GM06990 (cell line): ENCODE data around the gene ZNF275.
A peak's percentile ranks its signal among the peaks of the same experiment; 100 is the strongest.

Experiments
- DNase-seq: peaks from one replicate; pipeline ENCODE4 v3.0.0-alpha.2; 2011; ENCODE audit not compliant: insufficient read length; ENCODE audit errors: extremely low read depth
- H3K27me3 ChIP-seq: replicated peaks from 2 replicates; pipeline ENCODE4 v1.6.0; 2011; ENCODE audit warnings: low read length; ENCODE audit not compliant: control insufficient read depth, insufficient read depth
- H3K36me3 ChIP-seq: 2 replicates; pipeline ENCODE4 v1.5.1; 2011; ENCODE audit warnings: low read length; ENCODE audit not compliant: control insufficient read depth, insufficient read depth
- H3K4me3 ChIP-seq: replicated peaks from 2 replicates; pipeline ENCODE4 v1.5.1; 2011; ENCODE audit warnings: low read depth, mild to moderate bottlenecking, control low read depth, low read length
- TF ChIP-seq, protein P1 (sequence below): IDR thresholded peaks from 2 replicates; pipeline ENCODE4 v1.5.1; 2011; ENCODE audit warnings: low read length, control low read depth, mild to moderate bottlenecking, inconsistent platforms; ENCODE audit not compliant: insufficient read depth, poor library complexity, severe bottlenecking

ZNF275 gene

GRCh38 chrX:153396320-153397195 lies 62.6 kb downstream of the ZNF275 start:
- H3K36me3 ChIP-seq = no peaks in the 10 kb centered on the region
- H3K27me3 ChIP-seq = no peaks in the 10 kb centered on the region
- TF ChIP-seq, protein P1, sequence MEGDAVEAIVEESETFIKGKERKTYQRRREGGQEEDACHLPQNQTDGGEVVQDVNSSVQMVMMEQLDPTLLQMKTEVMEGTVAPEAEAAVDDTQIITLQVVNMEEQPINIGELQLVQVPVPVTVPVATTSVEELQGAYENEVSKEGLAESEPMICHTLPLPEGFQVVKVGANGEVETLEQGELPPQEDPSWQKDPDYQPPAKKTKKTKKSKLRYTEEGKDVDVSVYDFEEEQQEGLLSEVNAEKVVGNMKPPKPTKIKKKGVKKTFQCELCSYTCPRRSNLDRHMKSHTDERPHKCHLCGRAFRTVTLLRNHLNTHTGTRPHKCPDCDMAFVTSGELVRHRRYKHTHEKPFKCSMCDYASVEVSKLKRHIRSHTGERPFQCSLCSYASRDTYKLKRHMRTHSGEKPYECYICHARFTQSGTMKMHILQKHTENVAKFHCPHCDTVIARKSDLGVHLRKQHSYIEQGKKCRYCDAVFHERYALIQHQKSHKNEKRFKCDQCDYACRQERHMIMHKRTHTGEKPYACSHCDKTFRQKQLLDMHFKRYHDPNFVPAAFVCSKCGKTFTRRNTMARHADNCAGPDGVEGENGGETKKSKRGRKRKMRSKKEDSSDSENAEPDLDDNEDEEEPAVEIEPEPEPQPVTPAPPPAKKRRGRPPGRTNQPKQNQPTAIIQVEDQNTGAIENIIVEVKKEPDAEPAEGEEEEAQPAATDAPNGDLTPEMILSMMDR = no peak

DNA sequence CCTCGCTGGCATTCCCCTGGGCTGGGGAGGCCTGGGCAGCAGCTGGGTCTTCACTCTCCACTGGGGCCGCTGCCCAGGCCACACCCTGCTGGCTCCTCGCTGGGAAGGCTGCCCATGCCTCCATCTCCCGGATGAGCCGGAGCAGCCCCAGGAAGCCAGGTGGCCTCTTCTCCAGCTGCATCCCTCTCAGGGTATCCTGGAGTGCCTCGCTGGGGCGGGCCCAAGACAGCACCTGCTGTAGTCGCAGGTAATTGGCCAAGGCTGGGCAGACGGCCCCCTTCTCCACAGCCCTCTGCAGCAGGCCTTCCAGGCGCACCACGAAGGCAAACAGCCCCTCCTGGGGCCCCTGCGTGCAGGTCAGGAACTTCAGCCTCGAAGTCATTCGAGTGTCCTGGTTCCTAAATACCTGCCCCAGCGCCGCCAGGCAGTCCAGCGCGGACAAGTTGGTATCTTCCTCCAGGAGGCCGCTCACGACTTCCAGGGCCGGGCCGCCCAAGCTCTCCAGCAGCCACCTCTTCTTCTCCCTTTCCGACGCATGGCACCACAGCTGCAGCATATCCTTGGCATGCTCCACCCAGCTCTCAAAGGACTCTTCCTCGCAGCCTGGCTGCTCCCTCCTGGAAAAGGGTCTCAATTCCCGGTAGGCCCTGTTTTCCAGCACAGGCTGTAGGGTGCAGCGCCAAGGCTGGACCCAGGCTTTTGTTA lies 63.5 kb downstream of the ZNF275 start:
- no peak for DNase-seq
- TF ChIP-seq, protein P1 = no peak
- no peak overlapping the region for H3K4me3 ChIP-seq
- H3K36me3 ChIP-seq = no peaks in the 10 kb centered on the region
- no peaks in the 10 kb centered on the region for H3K27me3 ChIP-seq

More at GRCh38 chrX:153396320-153397195, 62.6 kb downstream of the ZNF275 start:
- H3K4me3 ChIP-seq = no peak overlapping the region
- DNase-seq = no peak

GRCh38 chrX:153398275-153398960 lies 64.5 kb downstream of the ZNF275 start:
- Histone ChIP-seq H3K27me3 (no peaks in the 10 kb centered on the region), H3K36me3 (no peaks in the 10 kb centered on the region), H3K4me3 (no peak overlapping the region)
- TF ChIP-seq, protein P1 = no peak
- no peak for DNase-seq

DNA sequence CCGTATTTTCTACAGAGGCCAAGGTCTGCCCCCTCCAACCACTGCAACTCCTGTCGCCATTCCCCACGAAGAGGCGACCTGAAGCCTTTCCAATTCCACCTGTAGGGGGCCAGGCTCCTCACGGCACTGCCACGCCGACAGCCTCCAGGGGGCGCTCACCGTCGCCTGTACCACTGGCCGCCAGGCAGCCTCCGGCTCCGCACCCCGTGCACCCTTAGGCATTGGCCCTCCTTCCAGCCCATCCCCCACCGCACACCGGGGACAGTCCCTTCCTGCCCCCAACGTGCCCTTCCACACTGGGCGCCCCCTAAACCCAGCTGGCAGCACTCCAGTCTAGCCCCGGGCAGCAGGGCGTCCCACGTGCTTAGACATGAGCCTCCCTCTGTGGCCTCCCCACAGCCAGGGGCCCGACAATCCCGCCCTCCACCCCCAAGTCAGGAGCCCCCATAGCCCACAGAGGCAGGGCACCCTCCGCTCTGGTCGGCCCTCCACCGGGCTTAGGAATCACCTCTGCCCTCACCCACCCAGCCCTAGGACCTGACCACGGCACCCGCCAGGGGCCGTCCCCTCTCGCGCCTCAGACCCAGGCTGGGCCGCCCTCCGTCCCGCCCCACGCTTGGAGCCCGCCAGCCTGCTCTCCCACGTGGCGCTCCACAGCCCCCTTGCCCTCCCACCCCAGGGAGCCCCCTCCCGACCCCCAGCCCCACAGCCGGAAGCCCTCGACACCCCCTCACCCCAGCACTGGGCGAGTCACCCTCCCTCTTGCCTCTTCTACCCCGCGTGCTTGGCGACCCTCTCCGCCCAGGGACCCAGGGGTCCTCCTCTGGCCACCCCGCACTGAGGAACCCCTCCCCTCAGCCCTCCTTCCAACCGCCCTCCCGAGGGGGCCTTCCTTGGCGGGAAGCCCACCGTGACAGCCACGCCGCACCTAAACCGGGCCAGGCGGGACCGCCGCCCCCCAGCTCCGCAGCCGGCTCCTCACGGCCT lies 66.5 kb downstream of the ZNF275 start:
- peak; percentile 66 for DNase-seq
- Histone ChIP-seq H3K4me3 (no peak overlapping the region), H3K36me3 (no peaks in the 10 kb centered on the region), H3K27me3 (no peaks in the 10 kb centered on the region)
- TF ChIP-seq, protein P1 = peak; percentile 97
